HL-60 (cell line): ENCODE results near the gene ABHD3.

Experiments used
- POLR2AphosphoS5 ChIP-seq: IDR thresholded peaks from 2 replicates; pipeline ENCODE4 v1.6.1; 2012; ENCODE audit warnings: low read depth
- TF ChIP-seq, protein P1 (sequence below): IDR thresholded peaks from 2 replicates; pipeline ENCODE4 v1.6.1; 2012; ENCODE audit warnings: low read depth; ENCODE audit not compliant: insufficient replicate concordance

DNA sequence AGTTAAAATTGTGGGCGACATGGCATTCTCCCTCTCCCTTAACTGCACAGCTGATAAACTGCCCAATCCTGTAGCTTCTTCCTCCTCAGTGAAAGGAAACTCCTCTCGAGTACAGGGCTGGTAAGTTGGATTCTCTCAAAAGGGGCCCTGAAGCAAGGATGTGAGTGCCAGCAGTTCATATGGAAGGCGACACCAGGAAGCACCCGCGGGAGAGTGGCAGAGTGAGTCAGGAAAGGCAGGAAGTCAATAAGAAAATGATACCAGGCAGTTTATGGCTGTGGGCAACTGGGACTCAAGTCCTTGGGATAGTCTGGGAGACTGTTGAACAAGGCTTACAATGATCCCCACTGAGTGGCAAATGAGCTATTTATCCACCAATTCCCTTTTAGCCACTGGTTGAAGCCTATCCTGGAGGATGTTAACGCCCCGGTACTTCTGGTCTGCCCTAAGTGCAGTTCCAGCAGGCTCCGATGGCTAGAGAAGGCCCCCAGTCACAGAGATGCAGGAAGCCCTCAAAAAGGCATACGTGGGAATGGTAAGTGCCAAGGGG lies 34.8 kb downstream of the ABHD3 start:
- TF ChIP-seq, protein P1, sequence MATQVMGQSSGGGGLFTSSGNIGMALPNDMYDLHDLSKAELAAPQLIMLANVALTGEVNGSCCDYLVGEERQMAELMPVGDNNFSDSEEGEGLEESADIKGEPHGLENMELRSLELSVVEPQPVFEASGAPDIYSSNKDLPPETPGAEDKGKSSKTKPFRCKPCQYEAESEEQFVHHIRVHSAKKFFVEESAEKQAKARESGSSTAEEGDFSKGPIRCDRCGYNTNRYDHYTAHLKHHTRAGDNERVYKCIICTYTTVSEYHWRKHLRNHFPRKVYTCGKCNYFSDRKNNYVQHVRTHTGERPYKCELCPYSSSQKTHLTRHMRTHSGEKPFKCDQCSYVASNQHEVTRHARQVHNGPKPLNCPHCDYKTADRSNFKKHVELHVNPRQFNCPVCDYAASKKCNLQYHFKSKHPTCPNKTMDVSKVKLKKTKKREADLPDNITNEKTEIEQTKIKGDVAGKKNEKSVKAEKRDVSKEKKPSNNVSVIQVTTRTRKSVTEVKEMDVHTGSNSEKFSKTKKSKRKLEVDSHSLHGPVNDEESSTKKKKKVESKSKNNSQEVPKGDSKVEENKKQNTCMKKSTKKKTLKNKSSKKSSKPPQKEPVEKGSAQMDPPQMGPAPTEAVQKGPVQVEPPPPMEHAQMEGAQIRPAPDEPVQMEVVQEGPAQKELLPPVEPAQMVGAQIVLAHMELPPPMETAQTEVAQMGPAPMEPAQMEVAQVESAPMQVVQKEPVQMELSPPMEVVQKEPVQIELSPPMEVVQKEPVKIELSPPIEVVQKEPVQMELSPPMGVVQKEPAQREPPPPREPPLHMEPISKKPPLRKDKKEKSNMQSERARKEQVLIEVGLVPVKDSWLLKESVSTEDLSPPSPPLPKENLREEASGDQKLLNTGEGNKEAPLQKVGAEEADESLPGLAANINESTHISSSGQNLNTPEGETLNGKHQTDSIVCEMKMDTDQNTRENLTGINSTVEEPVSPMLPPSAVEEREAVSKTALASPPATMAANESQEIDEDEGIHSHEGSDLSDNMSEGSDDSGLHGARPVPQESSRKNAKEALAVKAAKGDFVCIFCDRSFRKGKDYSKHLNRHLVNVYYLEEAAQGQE, result no peak
- TF ChIP-seq POLR2AphosphoS5, result no peak
